Measurements from ENCODE around the gene PPA2.
"Not testable (repeated sequence)": the region's sequence is repeated elsewhere in the genome, so short reads cannot be mapped to it uniquely, and the experiment has no call there.

Gene PPA2

GRCh38 chr4:105458541-105458940 is 15.3 kb downstream of the PPA2 start:
- DNase-seq (ENCODE audit: low spot score), result not testable (repeated sequence)

DNA sequence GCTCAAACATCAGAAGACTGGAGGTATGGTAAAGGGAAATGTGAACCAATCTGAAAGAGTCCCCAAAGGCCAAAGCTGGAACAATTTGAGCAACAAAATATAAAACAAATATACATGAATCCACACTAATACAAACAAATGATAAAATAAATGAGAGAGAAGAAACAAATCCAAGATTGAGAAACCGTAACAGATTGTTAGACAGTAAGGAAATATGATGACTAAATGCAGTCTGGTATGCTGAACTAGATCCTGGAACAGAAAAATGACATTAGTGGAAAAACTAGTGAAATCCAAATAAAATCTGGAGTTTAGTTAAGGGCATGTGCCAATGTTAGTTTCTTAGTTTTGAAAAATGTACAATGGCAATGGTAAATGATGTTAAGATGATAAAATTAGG is 15.9 kb downstream of the PPA2 start:
- DNase-seq (ENCODE audit: low spot score), result no peak

- DNase-seq (ENCODE audit: low spot score), result no peak
Measured at GRCh38 chr4:105455998-105456397, 17.9 kb downstream of the PPA2 start.

DNA sequence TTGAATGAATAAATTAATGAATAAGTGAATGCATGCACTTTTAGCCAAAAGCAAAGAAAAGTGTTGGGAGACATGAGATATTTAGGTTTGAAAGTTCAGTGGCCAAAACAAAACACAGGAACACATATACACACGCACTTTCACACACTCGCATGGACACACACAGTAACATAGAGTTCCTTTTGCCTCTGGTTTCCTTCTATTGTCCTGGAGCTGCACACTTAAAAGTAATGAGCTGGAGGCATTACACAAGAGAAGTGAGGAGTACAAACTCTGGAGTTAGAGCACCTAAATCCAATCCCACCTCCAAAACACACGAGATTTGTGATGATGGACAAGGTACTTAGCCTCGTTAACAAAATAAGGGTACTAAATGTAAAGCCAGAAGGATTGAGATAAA is 18.7 kb downstream of the PPA2 start:
- no peak for DNase-seq (ENCODE audit: low spot score)

DNA sequence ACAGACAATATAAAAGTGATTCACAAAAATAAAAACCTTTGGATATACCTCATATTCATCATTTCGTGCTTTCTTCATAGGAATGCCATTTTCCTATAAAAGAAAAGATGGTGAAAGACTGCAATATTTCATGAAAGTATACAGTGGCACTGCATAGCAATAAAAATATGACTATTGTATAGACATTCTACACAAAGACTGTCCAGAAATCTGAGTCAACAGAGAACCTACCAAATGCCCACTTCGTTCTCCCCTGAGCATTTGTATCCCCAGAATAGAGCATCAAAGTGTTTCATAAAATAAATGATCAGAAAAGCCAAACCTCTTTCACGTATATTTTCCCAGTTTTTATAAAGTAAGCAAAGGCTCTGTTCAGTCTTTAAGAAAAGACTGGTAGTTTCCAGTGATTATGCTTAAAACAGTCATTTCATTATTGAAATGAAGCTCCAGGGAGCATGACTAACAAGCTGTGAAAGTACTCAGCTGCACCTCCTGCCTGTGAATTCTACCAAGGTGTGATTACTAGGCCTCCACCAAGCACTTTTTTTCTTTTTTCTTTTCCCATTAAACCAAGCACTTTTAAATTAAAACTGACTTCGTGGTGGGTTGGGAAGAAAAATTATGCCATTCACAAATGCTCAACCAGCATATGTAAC is 20.2 kb downstream of the PPA2 start:
- DNase-seq (ENCODE audit: low spot score), result no peak

DNA sequence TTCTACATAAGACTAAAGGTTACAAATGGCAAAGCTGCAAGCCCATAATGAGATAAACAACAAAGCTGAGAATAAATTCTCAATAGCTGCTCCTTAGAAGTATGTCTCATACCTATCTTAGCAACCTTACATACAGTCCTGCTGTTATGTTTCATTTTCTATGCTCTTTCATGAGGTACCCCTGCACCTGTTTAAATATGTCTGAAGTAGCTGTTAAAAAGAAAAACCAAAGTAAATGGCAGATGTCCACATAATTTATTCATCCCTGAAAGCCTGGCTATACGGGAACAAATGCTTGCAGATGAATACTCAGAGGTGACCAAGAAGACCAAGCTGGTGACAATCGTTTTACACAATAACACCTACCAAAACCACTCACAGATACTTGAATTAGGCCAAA is 22.5 kb downstream of the PPA2 start:
- DNase-seq (ENCODE audit: low spot score), result no peak

GRCh38 chr4:105440890-105441289 is 33.0 kb downstream of the PPA2 start:
- DNase-seq (ENCODE audit: low spot score), result no peak

DNA sequence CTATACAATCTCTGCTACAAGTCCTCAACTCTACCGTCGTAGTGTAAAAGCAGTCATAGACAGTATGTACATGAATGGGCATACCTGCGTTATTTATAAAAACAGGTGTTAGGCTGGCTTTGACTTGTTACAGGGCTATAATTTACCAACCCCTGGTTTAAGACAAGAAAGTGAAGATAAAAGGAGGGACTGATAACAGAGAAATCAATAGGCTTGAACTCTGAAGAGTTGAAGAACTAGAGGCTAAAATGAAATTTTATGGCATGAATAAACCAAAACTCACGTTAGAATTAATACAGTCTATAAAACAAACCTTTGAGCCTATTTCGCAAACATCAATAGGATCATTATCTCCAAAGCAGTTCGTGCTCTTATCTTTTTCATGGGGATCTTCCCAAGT is 36.2 kb downstream of the PPA2 start:
- DNase-seq (ENCODE audit: low spot score), result no peak

DNA sequence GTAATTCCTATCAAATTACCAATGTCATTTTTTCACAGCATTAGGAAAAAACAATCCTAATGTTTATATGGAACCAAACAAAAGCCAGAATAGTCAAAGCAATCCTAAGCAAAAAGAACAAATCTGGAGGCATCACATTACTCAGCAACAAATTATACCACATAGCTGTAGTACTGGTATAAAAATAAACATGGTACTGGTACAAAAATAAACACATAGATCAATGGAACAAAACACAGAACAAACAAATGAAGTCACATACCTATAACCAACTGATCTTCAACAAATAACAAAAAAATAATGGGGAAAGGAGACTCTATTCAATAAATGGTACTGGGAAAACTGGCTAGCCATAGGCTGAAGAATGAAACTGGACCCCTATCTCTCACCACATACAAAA is 37.4 kb downstream of the PPA2 start:
- no peak for DNase-seq (ENCODE audit: low spot score)

- DNase-seq (ENCODE audit: low spot score), result no peak
Measured at GRCh38 chr4:105434940-105435339, 38.9 kb downstream of the PPA2 start.

GRCh38 chr4:105433421-105433820 is 40.4 kb downstream of the PPA2 start:
- no peak for DNase-seq (ENCODE audit: low spot score)

DNA sequence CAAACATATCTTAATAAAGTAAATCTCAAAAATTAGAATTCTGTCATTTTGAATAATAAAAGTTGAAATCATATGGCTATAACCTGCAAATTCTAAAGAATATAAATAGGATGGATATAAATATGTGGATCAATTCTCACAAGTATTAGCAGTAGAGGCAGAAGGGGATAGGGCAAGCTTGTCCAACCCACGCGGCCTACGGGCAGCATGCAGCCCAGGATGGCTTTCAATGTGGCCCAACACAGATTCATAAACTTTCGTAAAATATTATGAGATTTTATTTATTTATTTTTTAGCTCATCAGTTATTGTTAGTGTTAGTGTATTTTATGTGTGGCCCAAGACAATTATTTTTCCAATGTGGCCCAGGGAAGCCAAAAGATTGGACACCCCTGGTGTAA is 41.4 kb downstream of the PPA2 start:
- DNase-seq (ENCODE audit: low spot score), result no peak

GRCh38 chr4:105430811-105431210 is 43.1 kb downstream of the PPA2 start:
- DNase-seq (ENCODE audit: low spot score), result no peak

GRCh38 chr4:105426187-105426897 is 47.5 kb downstream of the PPA2 start:
- DNase-seq (ENCODE audit: low spot score), result no peak

DNA sequence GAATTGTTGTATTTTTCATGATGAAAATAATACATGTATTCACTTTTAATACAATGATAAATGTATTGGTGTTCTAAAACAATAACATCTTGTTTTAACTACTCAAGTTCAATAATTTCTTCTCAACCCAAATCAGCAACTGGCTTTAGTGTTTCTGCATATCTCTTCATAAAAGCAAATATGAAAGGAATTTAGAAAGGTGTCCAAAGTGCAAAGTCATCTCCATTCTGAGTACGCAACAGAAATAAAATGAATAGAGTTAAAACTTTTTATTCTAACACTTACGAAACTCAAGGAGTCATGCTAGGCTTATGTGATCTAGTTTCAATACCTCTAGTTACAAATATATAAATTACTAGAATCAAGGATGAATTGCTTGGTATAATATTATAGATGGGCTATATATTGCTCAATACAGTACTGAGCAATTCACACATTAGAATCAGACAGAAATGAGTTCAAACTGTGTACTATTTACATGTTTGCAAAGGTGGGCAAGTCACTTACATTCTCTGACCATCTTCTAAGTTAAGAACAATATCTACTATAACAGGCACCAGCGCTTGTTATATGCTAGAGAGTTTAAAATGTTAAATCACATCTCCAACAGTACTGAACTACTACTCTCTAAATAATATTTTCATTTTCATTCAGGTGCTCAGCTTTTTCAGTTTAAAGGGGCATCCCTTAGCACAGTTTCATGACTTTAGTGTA is 51.5 kb downstream of the PPA2 start:
- DNase-seq (ENCODE audit: low spot score), result no peak

GRCh38 chr4:105417624-105418023 is 56.2 kb downstream of the PPA2 start:
- no peak for DNase-seq (ENCODE audit: low spot score)

DNA sequence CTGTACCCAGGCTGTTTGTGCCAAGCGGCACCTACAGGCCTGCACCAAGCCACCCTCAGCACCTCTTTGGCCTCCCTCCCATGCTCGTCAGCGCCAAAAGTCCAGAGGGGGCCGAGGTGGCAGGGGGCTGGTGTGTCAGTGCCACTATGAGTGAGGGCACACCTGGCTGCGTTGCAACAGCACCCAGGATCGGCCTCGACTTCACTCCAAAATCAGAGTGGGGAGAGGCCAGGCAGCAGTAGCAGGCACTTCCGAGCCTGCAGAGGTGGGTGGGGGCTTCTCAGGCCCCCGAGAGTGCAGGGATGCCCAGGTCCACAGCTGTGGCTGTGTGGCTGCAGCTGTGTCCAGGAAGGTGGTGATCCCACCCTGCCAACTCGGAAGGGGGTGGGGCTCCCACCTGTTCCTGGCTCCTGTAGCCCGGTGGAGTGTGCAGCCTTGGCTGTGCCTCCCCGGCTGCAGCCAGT is 58.5 kb downstream of the PPA2 start:
- no peak for DNase-seq (ENCODE audit: low spot score)

GRCh38 chr4:105414316-105414715 is 59.5 kb downstream of the PPA2 start:
- DNase-seq (ENCODE audit: low spot score), result no peak

DNA sequence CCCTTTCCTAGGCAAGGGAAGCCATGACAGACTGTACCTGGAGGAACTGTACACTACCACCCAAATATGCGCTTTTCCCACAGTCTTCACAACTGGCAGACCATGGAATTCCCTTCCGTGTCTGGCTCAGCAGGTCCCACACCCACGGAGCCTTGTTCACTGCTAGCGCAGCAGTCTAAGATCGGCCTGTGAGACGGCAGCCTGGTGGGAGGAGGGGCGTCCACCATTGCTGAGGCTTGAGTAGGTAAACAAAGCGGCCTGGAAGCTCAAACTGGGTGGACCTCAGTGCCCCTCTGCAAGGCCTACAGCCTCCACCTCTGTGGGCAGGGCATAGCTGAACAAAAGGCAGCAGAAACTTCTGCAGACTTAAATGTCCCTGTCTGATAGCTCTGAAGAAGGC is 64.7 kb downstream of the PPA2 start:
- not testable (repeated sequence) for DNase-seq (ENCODE audit: low spot score)

DNA sequence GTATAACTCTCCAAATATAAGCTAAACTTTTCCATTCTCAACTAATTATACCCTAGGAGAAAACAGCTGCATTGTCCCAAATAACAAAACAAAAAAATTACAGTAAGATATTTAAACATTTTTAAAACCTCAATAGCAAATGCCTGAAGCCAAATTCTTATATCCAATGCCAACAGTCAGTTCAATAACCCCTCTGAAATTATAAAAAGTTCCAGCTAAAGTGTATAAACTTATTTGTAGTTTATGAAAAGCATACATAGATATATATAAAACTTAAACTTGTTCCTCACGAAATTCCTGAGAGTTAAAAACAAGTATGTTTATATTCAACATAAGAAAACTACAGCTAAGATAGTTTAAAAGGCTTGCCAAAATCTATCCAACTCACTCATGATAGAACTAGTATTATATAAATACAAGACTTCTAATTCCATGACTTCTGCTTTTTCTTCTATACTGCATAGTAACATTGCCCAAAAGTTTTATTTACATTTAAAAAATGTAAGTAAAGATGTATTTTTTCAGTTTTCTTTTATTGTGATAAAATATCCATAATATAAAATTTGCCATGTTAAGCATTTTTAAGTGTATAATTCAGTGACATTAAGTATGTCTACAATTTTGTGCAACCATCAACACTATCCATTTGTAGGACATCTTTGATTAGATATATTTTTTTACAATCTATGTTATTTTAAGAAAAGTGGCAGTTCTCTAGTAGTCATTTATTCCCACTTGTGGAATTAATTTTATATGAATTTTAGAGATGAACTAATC is 72.8 kb downstream of the PPA2 start:
- no peak for DNase-seq (ENCODE audit: low spot score)

- DNase-seq (ENCODE audit: low spot score), result no peak
Measured at GRCh38 chr4:105399532-105400161, 74.2 kb downstream of the PPA2 start.

DNA sequence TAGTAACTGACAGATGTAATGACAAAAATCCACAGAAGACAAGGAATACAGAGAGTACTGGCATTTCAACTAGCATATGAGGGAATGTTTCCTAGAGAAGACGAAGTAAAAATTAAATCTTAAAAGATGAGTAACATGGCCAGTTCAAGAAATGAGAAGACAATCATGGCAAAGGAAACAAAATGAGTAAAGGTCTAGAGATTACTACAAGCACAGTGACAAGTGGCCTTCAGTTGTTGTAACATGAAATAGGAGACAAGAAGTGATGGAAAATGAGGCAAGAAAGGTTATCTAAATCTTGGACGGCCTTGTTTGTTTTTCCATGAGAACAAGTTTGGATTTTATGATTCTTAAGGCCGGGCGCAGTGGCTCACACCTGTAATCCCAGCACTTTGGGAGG is 81.0 kb downstream of the PPA2 start:
- no peak for DNase-seq (ENCODE audit: low spot score)

Measured in putamen (tissue), 1 donor.